Caco-2 (cell line): Measurements from ENCODE around the gene TPO. TPM values are rescaled to one million over a fixed set of nuclear protein-coding genes. Genes with fewer than 3 reads are reported as not detected.

ENCODE experiments used
- BruUV-seq: library from RNA; stranded (reverse); fragments of 400-500 nt; replicated peaks from 2 replicates; lab custom pipeline; 2021; lab: Mats Ljungman, UMichigan
- CTCF ChIA-PET: fragments of 300-600 bp; sonication (Branson Sonifier 250); formaldehyde crosslinking; loops from one replicate; lab custom pipeline; 2022; ENCODE audit warnings: antibody characterized with exemption; lab: Charles Lee
- POLR2A ChIA-PET: fragments of 300-600 bp; sonication (Branson Sonifier 250); formaldehyde crosslinking; loops from one replicate; lab custom pipeline; 2022; ENCODE audit warnings: antibody characterized with exemption; lab: Charles Lee
- DNase-seq, 2 experiments: peaks; one replicate each; pipeline versions ENCODE4 v3.0.0 to v3.0.0-alpha.2; 2020 to 2022
- H3K27me3 ChIP-seq: replicated peaks from 2 replicates; pipeline ENCODE4 v1.6.0; 2011; ENCODE audit warnings: low read length; ENCODE audit not compliant: control insufficient read depth, insufficient read depth
- H3K36me3 ChIP-seq: 2 replicates; pipeline ENCODE4 v1.5.1; 2011; ENCODE audit warnings: low read length; ENCODE audit not compliant: control insufficient read depth, insufficient read depth
- H3K4me1 ChIP-seq: fragments of 250-450 bp; sonication (Bioruptor Pico); 2 replicates; pipeline ENCODE4 v1.5.1; 2020; ENCODE audit warnings: mild to moderate bottlenecking
- H3K4me3 ChIP-seq: 2 replicates; pipeline ENCODE4 v1.5.1; 2011; ENCODE audit warnings: low read depth, mild to moderate bottlenecking, control low read depth, low read length
- H3K9me3 ChIP-seq: fragments of 250-450 bp; sonication (Bioruptor Pico); 2 replicates; pipeline ENCODE4 v1.5.1; 2020; ENCODE audit warnings: mild to moderate bottlenecking, moderate library complexity
- H3K27ac Mint-ChIP-seq: one replicate; pipeline ENCODE4 v1.8.0; 2022; ENCODE audit warnings: mixed read lengths; ENCODE audit not compliant: unreplicated experiment
- H3K27me3 Mint-ChIP-seq: one replicate; pipeline ENCODE4 v1.8.0; 2022; ENCODE audit warnings: mixed read lengths; ENCODE audit not compliant: insufficient read depth, unreplicated experiment
- H3K36me3 Mint-ChIP-seq: one replicate; pipeline ENCODE4 v1.8.0; 2022; ENCODE audit warnings: mild to moderate bottlenecking, mixed read lengths; ENCODE audit not compliant: insufficient read depth, unreplicated experiment
- H3K4me1 Mint-ChIP-seq: one replicate; pipeline ENCODE4 v1.8.0; 2022; ENCODE audit warnings: low read depth, mixed read lengths; ENCODE audit not compliant: unreplicated experiment
- H3K4me3 Mint-ChIP-seq: one replicate; pipeline ENCODE4 v1.8.0; 2022; ENCODE audit warnings: mild to moderate bottlenecking, moderate library complexity, mixed read lengths; ENCODE audit not compliant: unreplicated experiment
- H3K9me3 Mint-ChIP-seq: one replicate; pipeline ENCODE4 v1.8.0; 2022; ENCODE audit warnings: mixed read lengths; ENCODE audit not compliant: unreplicated experiment
- CTCF ChIP-seq, 2 experiments: fragments of 200-600 bp in 1 of 2; IDR thresholded peaks; 1 replicate in 1 of 2; 2 replicates in 1 of 2; pipeline versions ENCODE4 v1.5.1 to v1.8.0; 2011 to 2022; ENCODE audit warnings: antibody characterized with exemption in 1 of 2, control low read depth in 1 of 2, inconsistent platforms in 1 of 2, low read depth in 1 of 2, low read length in 1 of 2, mild to moderate bottlenecking in 1 of 2, moderate library complexity in 1 of 2; ENCODE audit not compliant: insufficient read depth in 1 of 2, severe bottlenecking in 1 of 2, unreplicated experiment in 1 of 2
- intact Hi-C: fragments of 100-400 bp; cut with micrococcal nuclease; formaldehyde crosslinking; loops from one replicate; pipeline ENCODE4 v1.10.0; 2022; ENCODE audit not compliant: unreplicated experiment
- total RNA-seq: library from RNA; stranded (reverse); gene quantifications from 2 replicates; pipeline ENCODE4 v1.2.3, GENCODE V29; 2022

TPO gene
- total RNA-seq, 1 experiment from 2014 or later = not detected

GRCh38 chr2:1461507-1462390 is 48.5 kb downstream of the TPO start:
- Mint-ChIP-seq H3K27me3 (peaks cover 10% of the 10 kb centered on the region), H3K4me3 (no peak overlapping the region), H3K36me3 (no peaks in the 10 kb centered on the region), H3K4me1 (no peaks in the 10 kb centered on the region), H3K27ac (no peak overlapping the region), H3K9me3 (peaks cover 7% of the 10 kb centered on the region)
- Histone ChIP-seq H3K9me3 (no peaks in the 10 kb centered on the region), H3K4me3 (no peak overlapping the region), H3K36me3 (no peaks in the 10 kb centered on the region), H3K4me1 (no peaks in the 10 kb centered on the region), H3K27me3 (no peaks in the 10 kb centered on the region)
- intact Hi-C loops = no loop called here
- BruUV-seq = no TSS peak
- TF ChIP-seq CTCF (IDR thresholded peaks at IDR 0.05; ENCODE audit: insufficient read depth in 1 of 2, low read depth in 1 of 2, low read length in 1 of 2, severe bottlenecking in 1 of 2, unreplicated experiment in 1 of 2) = no peak
- ChIA-PET CTCF (no interaction called here), POLR2A (no interaction called here)
- no peak for DNase-seq

GRCh38 chr2:1462994-1463393 is 49.7 kb downstream of the TPO start:
- intact Hi-C loops = no loop called here
- no peaks in the 10 kb centered on the region for H3K36me3 ChIP-seq
- CTCF ChIA-PET = no interaction called here
- H3K27me3 ChIP-seq = no peaks in the 10 kb centered on the region
- DNase-seq = no peak
- Mint-ChIP-seq H3K36me3 (no peaks in the 10 kb centered on the region), H3K4me1 (no peaks in the 10 kb centered on the region), H3K4me3 (no peak overlapping the region), H3K27ac (no peak overlapping the region), H3K9me3 (peaks cover 1% of the 10 kb centered on the region), H3K27me3 (peaks cover 10% of the 10 kb centered on the region)
- POLR2A ChIA-PET = no interaction called here
- H3K4me3 ChIP-seq = no peak overlapping the region
- H3K9me3 ChIP-seq = no peaks in the 10 kb centered on the region
- BruUV-seq = no TSS peak
- TF ChIP-seq CTCF (IDR thresholded peaks at IDR 0.05; ENCODE audit: insufficient read depth in 1 of 2, low read depth in 1 of 2, low read length in 1 of 2, severe bottlenecking in 1 of 2, unreplicated experiment in 1 of 2) = no peak
- H3K4me1 ChIP-seq = no peaks in the 10 kb centered on the region

DNA sequence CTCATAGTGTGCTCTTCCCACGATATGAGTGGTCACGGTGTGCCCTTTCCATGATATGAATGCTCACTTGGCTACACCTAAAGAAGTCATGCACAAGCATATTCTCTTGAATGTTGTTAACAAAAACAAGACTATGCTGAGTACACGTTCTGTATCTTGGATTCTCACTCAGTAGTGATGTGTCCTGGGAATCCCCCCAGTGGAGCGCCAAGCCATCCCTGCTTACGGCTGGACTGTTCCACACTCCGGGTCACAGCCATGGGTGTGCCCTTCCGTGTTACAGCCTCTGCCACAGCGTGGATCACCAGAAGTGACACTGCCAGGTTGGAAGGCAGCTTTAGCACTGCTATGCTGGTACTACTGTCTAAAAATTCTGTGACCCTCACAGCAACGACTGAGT is 59.1 kb downstream of the TPO start:
- no peaks in the 10 kb centered on the region for H3K9me3 ChIP-seq
- H3K4me1 Mint-ChIP-seq = no peaks in the 10 kb centered on the region
- peaks cover 12% of the 10 kb centered on the region for H3K27me3 Mint-ChIP-seq
- H3K4me3 ChIP-seq = no peak overlapping the region
- ChIA-PET POLR2A (no interaction called here), CTCF (no interaction called here)
- H3K4me1 ChIP-seq = no peaks in the 10 kb centered on the region
- DNase-seq = no peak
- no peaks in the 10 kb centered on the region for H3K36me3 ChIP-seq
- H3K4me3 Mint-ChIP-seq = no peak overlapping the region
- intact Hi-C loops = no loop called here
- no peaks in the 10 kb centered on the region for H3K36me3 Mint-ChIP-seq
- no TSS peak for BruUV-seq
- no peak for TF ChIP-seq CTCF (IDR thresholded peaks at IDR 0.05; ENCODE audit: insufficient read depth in 1 of 2, low read depth in 1 of 2, low read length in 1 of 2, severe bottlenecking in 1 of 2, unreplicated experiment in 1 of 2)
- H3K27me3 ChIP-seq = no peaks in the 10 kb centered on the region
- no peak overlapping the region for H3K27ac Mint-ChIP-seq
- H3K9me3 Mint-ChIP-seq = peaks cover 14% of the 10 kb centered on the region
